ENCODE data around the gene PI4KA.
"Not testable (repeated sequence)": the region's sequence is repeated elsewhere in the genome, so short reads cannot be mapped to it uniquely, and the experiment has no call there.

PI4KA gene

GRCh38 chr22:20685764-20686163, 172.8 kb downstream of the PI4KA start:
- H3K9me2 ChIP-seq (replicated peaks; ENCODE audit: control insufficient read depth, low read length); H3K4me2 ChIP-seq (ENCODE audit: low read length); H3K36me3 ChIP-seq (ENCODE audit: control insufficient read depth, low read length); H3K27me3 ChIP-seq (ENCODE audit: control insufficient read depth, low read length); H4K20me1 ChIP-seq (ENCODE audit: control insufficient read depth, insufficient read depth, low read depth, low read length); H3K27ac ChIP-seq (ENCODE audit: low read depth, low read length); H3K4me3 ChIP-seq (ENCODE audit: low read length); H3F3A ChIP-seq (ENCODE audit: control insufficient read depth, insufficient read depth); H3K9me3 ChIP-seq (ENCODE audit: control insufficient read depth, insufficient read depth, low read length); H3K4me1 ChIP-seq (ENCODE audit: control insufficient read depth, low read length); H3K79me2 ChIP-seq (ENCODE audit: control insufficient read depth, low read length): not testable (repeated sequence)

GRCh38 chr22:20678792-20679435, 179.7 kb downstream of the PI4KA start:
- H3F3A ChIP-seq (ENCODE audit: control insufficient read depth, insufficient read depth) = not testable (repeated sequence)

GRCh38 chr22:20677684-20678242, 180.8 kb downstream of the PI4KA start:
- Histone ChIP-seq H3K79me2 (ENCODE audit: control insufficient read depth, low read length) (no peaks in the 10 kb centered on the region), H3F3A (ENCODE audit: control insufficient read depth, insufficient read depth) (no peaks in the 10 kb centered on the region), H4K20me1 (ENCODE audit: control insufficient read depth, insufficient read depth, low read depth, low read length) (no peaks in the 10 kb centered on the region), H3K4me2 (ENCODE audit: low read length) (no peak overlapping the region), H3K9me2 (replicated peaks; ENCODE audit: control insufficient read depth, low read length) (no peaks in the 10 kb centered on the region), H3K27me3 (ENCODE audit: control insufficient read depth, low read length) (peaks cover 18% of the 10 kb centered on the region), H3K27ac (ENCODE audit: low read depth, low read length) (no peak overlapping the region), H3K4me1 (ENCODE audit: control insufficient read depth, low read length) (no peaks in the 10 kb centered on the region), H3K36me3 (ENCODE audit: control insufficient read depth, low read length) (no peaks in the 10 kb centered on the region), H3K4me3 (ENCODE audit: low read length) (no peak overlapping the region), H3K9me3 (ENCODE audit: control insufficient read depth, insufficient read depth, low read length) (no peaks in the 10 kb centered on the region)
- TF ChIP-seq EZH2phosphoT487 (IDR thresholded peaks at IDR 0.05; ENCODE audit: borderline replicate concordance, low read length) (no peak), CTCF (IDR thresholded peaks at IDR 0.05; ENCODE audit: low read depth, low read length, poor library complexity, severe bottlenecking) (no peak)

More at GRCh38 chr22:20678792-20679435, 179.7 kb downstream of the PI4KA start:
- H3K4me2 ChIP-seq (ENCODE audit: low read length); H3K27ac ChIP-seq (ENCODE audit: low read depth, low read length); H3K4me1 ChIP-seq (ENCODE audit: control insufficient read depth, low read length); H3K9me3 ChIP-seq (ENCODE audit: control insufficient read depth, insufficient read depth, low read length); H3K4me3 ChIP-seq (ENCODE audit: low read length); H3K79me2 ChIP-seq (ENCODE audit: control insufficient read depth, low read length); H4K20me1 ChIP-seq (ENCODE audit: control insufficient read depth, insufficient read depth, low read depth, low read length); H3K36me3 ChIP-seq (ENCODE audit: control insufficient read depth, low read length); H3K9me2 ChIP-seq (replicated peaks; ENCODE audit: control insufficient read depth, low read length): not testable (repeated sequence)
- H3K27me3 ChIP-seq (ENCODE audit: control insufficient read depth, low read length) = peaks cover 11% of the 10 kb centered on the region; the same call in 1 of the 2 replicates

DNA sequence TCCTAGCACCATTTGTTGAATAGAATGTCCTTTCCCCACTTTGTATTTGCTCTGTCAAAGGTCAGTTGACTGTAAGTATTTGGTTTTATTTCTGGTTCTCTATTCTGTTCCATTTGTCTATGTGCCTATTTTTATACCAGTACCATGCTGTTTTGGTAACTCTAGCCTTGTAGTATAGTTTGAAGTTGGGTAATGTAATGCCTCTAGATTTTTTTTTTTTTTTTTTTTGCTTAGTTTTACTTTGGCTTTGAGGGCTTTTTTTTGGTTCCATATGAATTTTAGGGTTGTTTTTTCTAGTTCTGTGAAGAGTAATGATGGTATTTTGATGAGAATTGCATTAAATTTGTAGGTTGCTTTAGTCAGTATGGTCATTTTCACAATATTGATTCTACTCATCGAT, 183.0 kb downstream of the PI4KA start:
- H3K9me2 ChIP-seq (replicated peaks; ENCODE audit: control insufficient read depth, low read length); H3K4me3 ChIP-seq (ENCODE audit: low read length); H3F3A ChIP-seq (ENCODE audit: control insufficient read depth, insufficient read depth); H4K20me1 ChIP-seq (ENCODE audit: control insufficient read depth, insufficient read depth, low read depth, low read length); H3K79me2 ChIP-seq (ENCODE audit: control insufficient read depth, low read length); H3K9me3 ChIP-seq (ENCODE audit: control insufficient read depth, insufficient read depth, low read length); H3K27ac ChIP-seq (ENCODE audit: low read depth, low read length); H3K36me3 ChIP-seq (ENCODE audit: control insufficient read depth, low read length); H3K4me1 ChIP-seq (ENCODE audit: control insufficient read depth, low read length); H3K4me2 ChIP-seq (ENCODE audit: low read length): not testable (repeated sequence)
- peaks cover 18% of the 10 kb centered on the region for H3K27me3 ChIP-seq (ENCODE audit: control insufficient read depth, low read length)

DNA sequence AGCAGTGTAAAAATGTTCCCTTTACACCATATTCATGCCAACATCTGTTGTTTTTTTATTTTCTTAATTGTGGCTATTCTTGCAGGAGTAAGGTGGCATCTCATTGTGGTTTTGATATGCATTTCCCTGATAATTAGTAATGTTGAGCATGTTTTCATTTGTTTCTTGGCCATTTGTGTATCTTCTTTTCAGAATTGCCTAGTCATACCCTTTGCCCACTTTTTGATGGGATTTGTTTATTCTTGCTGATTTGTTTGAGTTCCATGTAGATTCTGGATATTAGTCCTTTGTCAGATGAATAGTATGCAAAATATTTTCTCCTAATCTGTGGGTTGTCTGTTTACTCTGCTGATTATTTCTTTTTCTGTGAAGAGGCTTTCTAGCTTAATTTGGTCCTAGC, 183.6 kb downstream of the PI4KA start:
- Histone ChIP-seq H3K4me2 (ENCODE audit: low read length) (no peak overlapping the region), H3K27ac (ENCODE audit: low read depth, low read length) (no peak overlapping the region), H3K27me3 (ENCODE audit: control insufficient read depth, low read length) (peaks cover 18% of the 10 kb centered on the region), H3K4me1 (ENCODE audit: control insufficient read depth, low read length) (no peaks in the 10 kb centered on the region), H3K4me3 (ENCODE audit: low read length) (no peak overlapping the region), H3K79me2 (ENCODE audit: control insufficient read depth, low read length) (no peaks in the 10 kb centered on the region), H3F3A (ENCODE audit: control insufficient read depth, insufficient read depth) (no peaks in the 10 kb centered on the region), H3K9me3 (ENCODE audit: control insufficient read depth, insufficient read depth, low read length) (no peaks in the 10 kb centered on the region), H3K9me2 (replicated peaks; ENCODE audit: control insufficient read depth, low read length) (no peaks in the 10 kb centered on the region), H4K20me1 (ENCODE audit: control insufficient read depth, insufficient read depth, low read depth, low read length) (no peaks in the 10 kb centered on the region), H3K36me3 (ENCODE audit: control insufficient read depth, low read length) (no peaks in the 10 kb centered on the region)
- TF ChIP-seq CTCF (IDR thresholded peaks at IDR 0.05; ENCODE audit: low read depth, low read length, poor library complexity, severe bottlenecking) (no peak), EZH2phosphoT487 (IDR thresholded peaks at IDR 0.05; ENCODE audit: borderline replicate concordance, low read length) (no peak)
